GM18499 (cell line): ENCODE measurements around the gene CASKIN1.
A peak's percentile ranks its signal among the peaks of the same experiment; 100 is the strongest.

Experiments used
- ATAC-seq: cut with Tn5 transposase; IDR thresholded peaks from one replicate; pipeline ENCODE4 v1.9.1; 2021; ENCODE audit warnings: moderate number of reproducible peaks; ENCODE audit not compliant: insufficient read depth, unreplicated experiment

CASKIN1 gene

DNA sequence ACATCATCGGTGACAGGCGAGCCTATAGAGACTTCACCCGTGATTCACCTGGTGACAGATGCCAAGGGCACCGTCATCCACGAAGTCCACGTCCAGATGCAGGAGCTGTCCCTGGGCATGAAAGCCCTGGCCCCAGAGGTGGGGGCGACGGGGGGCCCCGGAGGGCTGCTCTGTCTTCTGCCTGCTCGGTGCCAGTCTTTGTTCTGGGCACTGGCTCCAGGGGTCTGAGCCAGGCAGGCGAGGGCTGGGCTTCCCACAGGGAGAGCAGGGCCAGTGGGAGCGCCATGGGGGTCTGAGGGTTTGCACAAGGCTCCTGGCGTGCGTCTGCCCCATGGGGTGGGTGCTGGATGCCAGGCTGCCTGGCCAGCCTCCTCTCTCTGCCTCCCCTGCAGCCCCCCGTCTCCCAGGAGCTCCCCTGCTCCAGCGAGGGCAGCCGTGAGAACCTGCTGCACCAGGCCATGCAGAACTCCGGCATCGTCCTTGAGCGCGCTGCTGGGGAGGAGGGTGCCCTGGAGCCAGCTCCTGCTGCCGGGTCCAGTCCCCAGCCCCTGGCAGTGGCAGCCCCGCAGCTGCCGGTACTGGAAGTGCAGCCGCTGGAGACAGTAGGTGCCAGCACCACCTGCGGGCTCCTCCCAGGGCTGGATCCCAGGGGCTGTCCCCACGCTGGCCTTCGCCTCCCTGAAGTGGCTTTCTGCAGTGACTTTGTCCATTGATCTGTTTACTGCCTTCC lies 36.8 kb upstream of the CASKIN1 start:
- ATAC-seq = no peak

DNA sequence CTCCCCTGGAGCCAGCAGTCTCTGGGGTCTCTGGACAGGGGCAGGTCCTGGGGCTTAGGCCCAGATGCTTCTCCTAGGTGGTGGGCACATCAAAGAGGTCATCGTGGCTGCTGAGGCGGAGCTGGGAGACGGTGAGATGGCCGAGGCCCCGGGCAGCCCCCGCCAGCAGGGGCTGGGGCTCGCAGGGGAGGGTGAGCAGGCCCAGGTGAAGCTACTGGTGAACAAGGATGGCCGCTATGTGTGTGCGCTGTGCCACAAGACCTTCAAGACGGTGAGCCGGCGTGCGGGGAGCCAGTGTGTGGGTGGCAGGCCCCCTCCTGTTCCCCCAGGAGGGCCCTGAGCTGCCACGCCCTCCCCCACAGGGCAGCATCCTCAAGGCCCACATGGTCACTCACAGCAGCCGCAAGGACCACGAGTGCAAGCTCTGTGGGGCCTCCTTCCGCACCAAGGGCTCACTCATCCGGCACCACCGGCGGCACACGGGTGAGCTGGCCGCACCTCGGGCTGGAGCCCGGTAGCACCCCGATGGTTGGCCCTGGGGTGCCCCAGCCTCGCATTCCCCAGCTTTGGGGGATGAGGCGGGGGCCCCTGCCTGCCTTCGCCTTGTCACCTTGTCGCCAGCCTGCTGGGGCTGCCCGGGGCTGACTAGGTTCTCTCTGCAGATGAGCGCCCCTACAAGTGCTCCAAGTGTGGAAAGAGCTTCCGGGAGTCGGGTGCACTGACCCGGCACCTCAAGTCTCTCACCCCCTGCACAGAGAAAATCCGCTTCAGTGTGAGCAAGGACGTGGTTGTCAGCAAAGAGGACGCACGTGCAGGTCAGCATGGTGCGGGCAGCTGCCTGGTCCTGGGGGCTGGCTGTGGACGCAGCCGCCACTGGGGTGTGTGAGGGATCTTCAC lies 35.9 kb upstream of the CASKIN1 start:
- ATAC-seq = no peak

DNA sequence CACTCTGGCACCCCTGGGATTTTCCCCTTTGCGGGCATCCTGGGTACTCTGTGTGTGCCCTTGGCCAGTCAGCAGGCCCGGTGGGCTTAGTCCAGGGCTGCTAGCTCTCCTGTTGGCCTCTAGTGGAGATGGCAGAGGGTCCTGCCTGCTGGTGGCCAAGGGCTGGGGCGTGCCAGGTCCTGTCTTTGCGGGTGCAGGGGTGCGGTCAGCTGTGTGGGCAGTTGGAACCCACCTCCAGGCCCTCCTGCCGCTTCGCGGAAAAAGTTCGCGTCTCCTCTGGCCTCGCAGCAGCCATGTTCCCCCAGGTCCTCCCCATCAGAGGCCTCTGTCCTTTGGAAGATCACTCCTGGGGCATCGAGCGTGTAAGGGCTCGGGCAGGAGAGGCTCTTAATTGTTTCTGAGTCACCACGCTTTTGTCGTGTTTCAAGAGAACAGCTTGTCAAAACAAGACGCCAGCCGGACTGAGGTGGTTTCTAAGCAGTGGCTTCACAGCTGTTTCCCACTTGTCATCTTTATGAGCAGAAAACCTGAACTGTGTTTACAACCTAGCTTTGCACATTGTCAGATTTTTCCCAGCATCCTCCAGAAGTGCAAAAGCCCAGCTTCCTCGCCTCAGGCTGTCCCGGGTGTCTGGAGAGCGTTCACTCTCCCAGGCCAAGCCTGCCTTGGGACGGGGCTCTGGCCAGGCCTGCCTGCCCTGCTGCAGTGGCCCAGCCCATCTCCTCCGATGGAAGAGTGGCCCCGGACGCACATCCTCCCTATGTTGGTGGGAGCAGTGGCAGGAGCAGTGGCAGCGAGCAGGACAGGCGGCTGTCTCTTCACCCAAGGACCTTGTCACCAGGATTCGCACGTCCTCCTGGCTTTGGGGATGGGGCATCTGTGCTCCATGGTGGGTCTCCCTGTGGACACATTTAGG lies 34.9 kb upstream of the CASKIN1 start:
- ATAC-seq = no peak

DNA sequence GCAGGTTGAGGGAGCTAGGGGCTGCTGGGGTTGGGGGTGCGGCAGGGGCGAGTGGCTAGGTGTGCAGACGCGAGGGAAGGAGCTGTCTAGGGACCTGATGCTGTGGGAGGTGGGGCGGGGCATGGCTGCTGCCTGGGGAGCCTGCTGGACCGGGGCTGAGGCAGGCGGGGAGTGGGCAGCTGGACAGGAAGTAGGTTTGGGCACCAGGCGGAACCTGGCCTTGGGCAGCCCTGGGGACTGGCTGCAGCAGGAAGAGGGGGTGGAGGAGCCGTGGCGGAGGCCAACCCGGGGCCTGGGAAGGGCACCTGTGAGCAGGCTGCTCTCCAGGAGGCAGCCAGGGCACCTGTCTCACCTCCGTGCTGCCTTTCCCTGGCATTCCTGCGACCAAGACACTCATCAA lies 34.0 kb upstream of the CASKIN1 start:
- ATAC-seq = no peak

DNA sequence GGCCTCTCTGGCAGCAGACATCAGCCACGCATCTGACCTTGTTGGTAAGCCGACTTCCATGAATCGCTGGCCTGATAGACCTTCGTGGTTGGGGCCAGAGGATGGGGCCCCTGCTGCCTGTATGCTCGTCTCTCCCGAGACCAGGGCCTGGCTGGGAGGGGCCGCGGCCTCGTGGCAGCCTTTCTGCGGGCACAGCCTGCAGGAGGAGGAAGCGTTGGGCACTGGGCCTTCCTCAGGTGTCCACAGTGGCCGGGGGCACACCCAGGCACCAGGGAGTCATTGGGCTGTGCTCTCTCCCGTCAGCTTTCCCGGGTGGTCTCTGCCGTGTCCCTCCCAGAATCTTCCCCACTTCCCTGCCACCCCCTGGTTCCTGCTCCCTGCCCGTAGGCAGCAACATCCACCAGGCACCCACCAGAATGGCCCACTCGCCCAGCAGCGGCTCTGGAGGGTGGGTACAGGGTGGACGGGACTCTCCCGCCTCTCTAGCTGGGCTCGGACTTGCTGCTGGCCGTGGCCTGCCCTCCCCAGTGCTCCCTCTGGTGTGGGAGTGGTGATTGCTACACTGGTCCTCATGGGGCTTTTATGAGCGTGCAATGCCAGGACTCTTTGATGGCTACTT lies 33.3 kb upstream of the CASKIN1 start:
- ATAC-seq = no peak

DNA sequence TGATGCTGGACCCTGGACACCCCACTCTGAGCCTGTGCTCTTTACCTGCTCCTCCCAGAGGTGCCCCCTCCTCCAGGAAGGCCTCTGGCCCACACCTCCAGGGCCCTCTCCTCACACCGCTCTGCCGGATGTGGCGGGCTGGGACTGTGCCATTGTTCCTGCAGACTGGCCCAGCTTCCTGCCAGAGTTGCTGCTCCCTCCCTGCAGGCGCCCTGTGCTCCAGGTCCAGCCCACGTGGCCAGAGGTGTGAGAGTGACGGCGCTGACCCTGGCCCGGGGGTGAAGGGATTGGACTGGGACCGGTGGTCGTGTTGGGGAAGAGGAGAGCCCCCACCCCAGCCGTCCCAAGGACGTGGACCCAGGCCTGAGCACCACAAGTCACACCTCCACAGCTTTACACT lies 32.7 kb upstream of the CASKIN1 start:
- no peak for ATAC-seq

DNA sequence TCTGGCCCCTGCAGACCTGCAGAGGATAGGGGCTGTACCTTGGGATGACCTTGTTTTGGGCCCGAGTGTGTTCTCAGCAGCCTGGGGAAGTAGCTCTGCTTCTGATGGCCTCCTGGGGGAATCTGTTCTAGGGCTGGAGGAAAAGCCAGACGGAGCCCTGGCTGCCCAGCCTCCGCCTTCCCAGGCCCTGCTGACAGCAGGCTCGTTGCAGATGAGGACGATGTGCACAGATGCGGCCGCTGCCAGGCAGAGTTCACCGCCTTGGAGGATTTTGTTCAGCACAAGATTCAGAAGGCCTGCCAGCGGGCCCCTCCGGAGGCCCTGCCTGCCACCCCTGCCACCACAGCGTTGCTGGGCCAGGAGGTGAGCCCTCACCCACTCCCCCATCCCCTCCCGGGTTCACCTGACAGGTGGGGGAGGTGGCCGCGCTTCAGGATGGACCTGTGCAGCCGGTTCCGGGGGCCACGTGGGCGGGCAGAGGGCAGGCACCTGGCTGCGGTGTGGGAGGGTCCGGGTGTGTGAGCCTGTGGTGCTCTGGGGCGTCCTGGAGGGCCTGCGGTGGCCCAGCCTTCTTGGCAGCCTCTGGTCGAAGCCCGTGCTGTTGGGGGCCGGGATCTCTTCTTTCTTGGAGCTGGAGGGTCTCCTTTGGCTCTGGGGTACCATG lies 31.9 kb upstream of the CASKIN1 start:
- ATAC-seq = no peak

DNA sequence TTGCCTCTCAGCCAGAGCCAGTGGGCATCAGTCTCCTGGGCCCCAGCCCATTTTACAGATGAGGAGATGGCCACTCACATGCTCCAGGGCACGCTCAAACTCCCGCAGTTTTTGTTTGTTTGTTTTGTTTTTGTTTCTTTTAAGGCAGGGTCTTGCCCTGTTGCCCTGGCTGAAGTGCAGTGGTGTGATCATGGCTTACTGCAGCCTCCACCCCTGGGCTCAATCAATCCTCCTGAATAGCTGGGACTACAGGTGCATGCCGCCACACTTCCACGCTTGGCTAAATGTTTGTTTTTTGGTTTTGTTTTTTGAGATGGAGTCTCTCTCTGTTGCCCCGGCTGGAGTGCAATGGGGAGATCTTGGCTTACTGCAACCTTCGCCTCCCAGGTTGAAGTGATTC lies 30.5 kb upstream of the CASKIN1 start:
- no peak for ATAC-seq

DNA sequence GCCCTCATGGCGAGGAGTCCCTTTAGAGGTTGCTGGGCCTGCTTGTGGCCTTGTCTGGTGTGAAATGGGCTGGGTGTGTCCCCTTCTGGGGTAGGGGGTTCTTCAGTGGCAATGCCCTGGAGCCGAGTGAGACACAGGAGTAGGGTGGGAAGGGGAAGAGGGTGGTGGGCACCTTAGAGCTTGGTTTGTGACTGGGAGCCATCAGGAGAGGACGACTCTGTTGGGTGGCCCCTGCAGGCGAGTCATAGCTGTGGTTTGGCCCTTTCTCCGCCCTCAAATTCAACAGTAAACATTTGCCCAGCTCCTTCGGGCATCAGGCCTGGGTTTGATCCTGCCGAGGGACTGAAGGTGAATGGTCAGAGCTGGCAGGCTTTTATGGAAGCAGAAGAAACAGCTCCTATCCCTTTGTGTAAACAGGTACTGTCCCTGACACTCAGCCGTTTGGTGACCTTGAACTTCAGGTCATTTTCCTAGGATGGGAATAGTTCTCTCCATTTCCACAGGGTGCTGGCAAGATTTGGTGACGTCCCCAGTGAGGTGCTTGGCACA lies 29.9 kb upstream of the CASKIN1 start:
- no peak for ATAC-seq

DNA sequence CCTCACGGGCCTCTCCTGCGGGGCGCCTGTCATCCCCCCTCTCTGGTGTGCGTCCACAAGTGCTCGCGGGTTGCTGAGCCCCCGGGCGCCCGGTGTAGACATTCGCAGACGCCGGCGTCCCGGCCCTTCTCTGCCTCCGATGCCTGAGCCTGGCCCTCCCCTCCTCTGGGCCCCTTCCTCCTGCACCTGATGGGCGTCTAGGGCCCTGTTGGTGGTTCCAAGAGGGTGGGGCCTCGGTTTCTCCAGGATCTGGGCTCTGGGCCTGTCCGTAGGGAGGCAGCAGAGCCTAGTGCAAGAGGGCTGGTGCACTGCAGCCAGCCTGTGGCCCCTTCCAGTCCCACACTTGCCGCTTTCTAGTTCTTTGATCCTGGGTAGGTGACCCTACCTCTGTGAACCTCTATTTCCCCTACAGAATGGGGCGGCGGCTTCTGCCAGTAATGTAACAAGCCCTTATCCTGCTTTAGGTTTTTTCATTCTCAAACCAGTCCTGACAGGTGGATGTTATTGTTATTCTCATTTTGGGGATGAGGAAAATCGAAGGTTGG lies 27.6 kb upstream of the CASKIN1 start:
- no peak for ATAC-seq

DNA sequence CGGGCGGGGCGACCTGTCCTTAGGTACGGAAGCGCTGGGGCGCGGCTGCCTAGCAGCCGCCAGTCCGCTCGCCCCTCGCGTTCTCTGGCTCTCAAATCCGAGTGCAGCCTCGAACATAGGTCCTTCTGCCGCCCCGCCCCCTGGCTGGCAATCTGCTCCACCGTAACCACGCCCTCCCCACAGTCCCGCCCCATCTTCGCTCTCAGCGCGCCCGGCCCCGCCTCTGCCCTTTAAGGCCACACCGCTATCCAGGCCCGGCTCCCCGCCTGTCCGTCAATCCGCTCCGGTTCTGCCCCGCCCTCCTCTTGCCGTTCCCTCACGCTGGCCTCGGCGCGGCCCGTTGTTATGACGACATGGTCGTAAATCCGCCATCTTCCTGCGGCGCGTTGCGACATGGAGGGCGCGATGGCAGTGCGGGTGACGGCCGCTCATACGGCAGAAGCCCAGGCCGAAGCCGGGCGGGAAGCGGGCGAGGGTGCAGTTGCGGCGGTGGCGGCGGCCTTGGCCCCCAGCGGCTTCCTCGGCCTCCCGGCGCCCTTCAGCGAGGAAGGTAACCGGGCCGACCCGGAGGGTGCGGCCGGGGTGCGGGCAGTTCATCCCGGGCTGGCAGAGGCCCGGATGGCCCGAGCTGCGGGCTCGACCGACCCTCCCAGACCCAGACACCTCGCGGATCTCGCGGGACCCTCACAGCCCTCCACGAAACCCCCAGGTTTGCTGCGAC lies 27.0 kb upstream of the CASKIN1 start, which contains the start of gene E4F1:
TSS of gene E4F1 (plus strand) at position 371 of the 721 bp plus-strand sequence. CDS start at position 394, 23 bp downstream.
- peak; percentile 76 for ATAC-seq

DNA sequence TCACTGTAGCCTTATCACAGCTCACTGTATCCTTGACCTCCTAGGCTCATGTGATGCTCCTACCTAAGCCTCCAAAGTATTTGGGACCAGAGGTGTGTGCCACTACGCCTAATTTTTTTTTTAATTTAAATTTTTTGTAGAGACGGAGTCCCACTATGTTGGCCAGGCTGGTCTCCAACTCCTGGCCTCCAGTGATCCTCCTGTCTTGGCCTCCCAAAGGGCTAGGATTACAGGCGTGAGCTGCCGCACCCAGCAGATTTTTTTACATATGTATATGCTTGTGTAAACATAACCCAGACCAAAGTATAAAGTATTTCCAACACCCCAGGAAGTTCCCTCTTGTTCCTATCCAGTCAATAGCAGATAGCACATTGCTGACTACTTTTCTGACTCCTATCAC lies 19.9 kb upstream of the CASKIN1 start:
- no peak for ATAC-seq

DNA sequence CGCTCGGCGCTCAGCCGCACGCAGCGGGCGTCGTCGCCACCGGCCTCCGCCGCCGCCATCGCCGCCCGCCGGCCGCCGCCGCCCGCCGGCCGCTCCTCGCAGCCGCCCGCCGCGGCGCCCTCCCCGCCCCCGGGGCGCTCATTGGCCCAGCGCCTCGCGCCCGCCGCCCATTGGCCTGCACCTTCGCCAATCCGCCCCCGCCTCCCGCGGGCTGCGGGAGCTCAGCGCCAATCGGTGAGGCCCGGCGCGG lies 18.2 kb upstream of the CASKIN1 start, which contains the start of gene PGP:
TSS of gene PGP (minus strand) at position 122 of the 250 bp plus-strand sequence. CDS start at position 59, 63 bp downstream.
- peak; percentile 60 for ATAC-seq

DNA sequence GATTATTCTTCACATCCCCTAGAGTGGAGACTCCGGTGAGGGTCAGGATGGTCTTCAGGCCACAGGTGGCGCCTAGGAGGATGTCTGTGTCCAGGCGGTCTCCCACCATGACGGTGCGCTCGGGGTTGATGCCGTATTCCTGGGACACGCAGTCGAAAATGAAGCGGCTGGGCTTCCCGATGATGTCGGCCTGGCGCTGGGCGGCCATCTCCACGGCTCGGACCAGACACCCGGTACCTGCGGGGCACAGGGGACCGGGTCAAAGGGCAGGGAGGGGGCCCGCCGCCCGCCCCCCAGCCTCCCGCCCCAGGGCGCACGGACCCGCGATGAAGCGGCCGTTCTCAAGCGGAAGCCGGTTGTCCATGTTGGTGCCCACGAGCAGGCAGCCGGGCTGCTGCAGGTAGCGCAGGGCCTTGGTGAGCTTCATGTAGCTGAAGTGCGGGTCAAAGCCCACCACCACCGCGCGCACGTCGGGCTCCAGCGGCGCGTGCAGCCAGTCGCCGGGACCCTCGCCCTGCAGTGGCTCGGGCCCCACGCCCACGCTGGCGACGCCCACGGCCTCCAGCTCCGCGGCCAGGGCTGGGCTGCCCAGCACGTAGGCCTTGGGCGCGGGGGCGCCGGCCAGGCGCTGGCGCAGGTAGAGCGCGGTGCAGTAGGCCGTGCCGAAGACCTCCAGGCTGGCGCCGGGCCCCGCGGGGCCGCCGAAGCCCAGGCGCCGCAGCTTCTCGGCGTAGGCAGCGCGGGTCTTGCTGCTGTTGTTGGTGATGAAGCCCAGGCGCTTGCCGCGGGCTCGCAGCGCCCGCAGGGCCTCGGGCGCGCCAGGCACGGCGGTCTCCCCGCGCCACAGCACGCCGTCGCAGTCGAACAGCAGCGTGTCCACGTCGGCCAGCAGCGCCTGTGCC lies 17.7 kb upstream of the CASKIN1 start:
- peak; percentile 17 for ATAC-seq

DNA sequence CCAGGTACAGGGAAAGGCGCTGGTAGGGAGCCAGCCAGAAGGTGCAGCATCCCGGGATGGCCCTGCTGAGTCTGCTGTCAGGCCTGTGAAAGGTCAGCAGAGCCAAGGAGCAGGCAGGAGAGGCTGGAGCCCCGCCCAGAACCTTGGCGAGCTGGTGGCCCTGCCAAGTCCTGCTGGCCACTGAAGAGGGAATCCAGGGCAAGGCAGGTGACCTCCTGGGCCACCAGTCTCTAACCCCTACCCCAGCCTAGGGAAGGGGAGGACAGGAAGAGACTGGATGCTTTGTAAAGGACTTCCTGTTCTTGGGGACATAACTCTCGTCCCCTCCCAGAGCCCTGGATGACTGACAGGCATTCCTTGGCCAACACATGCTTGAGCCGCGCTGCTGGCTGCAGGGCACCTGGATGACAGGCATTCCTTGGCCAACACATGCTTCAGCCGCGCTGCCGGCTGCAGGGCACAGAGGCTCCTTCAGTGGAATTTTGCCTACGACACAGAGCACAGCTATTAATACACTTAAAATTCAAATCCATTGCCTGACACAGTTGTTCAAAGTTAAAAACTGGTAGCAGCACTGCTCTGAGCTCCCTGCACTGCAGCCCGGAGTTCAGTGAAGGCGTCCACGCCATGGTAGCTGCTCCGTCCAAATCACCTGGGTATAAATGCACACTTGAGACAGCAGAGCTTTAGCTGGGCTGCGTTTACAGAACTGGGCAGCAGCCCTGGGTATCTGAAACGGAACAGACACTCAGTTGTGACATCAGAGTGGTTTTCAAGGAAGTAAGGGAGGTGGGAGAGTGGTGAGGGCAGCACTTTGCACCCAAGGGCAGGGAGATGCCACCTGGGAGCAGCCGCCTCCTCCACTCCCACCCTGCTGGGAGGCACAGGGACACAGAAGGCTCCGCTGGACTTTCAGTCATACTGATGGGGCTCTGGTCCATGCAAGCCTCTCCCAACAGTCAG lies 16.2 kb upstream of the CASKIN1 start:
- no peak for ATAC-seq

DNA sequence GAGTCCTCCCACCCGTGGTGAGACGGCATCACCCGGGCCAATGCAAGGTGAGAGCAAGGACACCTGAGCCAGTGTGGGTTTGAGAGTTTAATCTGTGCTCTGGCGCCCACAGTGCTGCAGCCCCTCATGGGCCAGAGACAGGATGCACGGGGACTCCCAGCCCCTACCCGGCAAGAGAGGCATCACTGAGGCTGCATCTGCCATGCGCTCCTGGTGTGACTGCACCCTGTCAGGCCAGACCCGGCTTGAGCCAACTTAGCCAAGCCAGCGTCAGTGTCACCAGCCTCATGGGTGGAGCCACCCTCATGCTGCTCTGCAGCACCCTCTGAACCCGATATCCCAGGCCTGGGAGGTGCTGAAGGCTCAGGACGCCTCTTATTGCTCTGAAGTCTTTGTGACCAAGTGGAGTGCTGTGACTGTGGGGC lies 15.5 kb upstream of the CASKIN1 start:
- ATAC-seq = no peak
